ENCODE results near the gene CDC23.

DNA sequence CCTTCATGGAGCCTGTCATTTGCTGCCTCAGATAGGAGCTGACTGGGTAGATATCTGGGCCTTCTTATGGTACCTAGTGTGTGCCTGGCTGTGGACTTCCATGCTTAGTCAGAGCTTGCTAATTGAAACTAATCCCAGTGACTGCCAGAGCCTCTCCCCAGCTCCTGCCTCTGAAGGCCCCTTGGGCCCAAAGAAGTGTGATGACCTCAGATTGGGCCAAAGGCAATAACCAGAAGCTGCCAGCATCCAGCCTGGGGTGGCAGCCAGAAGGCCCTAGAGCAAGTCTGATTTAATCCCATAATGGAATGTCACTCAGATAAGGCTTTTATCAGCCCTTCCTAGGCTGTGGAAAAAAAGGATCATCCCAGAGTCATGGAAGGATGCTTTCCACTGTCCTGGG lies 17.1 kb upstream of the CDC23 start:
- TF ChIP-seq, protein P1, sequence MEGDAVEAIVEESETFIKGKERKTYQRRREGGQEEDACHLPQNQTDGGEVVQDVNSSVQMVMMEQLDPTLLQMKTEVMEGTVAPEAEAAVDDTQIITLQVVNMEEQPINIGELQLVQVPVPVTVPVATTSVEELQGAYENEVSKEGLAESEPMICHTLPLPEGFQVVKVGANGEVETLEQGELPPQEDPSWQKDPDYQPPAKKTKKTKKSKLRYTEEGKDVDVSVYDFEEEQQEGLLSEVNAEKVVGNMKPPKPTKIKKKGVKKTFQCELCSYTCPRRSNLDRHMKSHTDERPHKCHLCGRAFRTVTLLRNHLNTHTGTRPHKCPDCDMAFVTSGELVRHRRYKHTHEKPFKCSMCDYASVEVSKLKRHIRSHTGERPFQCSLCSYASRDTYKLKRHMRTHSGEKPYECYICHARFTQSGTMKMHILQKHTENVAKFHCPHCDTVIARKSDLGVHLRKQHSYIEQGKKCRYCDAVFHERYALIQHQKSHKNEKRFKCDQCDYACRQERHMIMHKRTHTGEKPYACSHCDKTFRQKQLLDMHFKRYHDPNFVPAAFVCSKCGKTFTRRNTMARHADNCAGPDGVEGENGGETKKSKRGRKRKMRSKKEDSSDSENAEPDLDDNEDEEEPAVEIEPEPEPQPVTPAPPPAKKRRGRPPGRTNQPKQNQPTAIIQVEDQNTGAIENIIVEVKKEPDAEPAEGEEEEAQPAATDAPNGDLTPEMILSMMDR (IDR thresholded peaks at IDR 0.05; ENCODE audit: low read depth, low read length), result no peak
- no peak for TF ChIP-seq EZH2phosphoT487 (IDR thresholded peaks at IDR 0.05; ENCODE audit: low read depth)
